ENCODE data around the gene CD14.
"Not testable (repeated sequence)": the region's sequence is repeated elsewhere in the genome, so short reads cannot be mapped to it uniquely, and the experiment has no call there.

CD14 gene

DNA sequence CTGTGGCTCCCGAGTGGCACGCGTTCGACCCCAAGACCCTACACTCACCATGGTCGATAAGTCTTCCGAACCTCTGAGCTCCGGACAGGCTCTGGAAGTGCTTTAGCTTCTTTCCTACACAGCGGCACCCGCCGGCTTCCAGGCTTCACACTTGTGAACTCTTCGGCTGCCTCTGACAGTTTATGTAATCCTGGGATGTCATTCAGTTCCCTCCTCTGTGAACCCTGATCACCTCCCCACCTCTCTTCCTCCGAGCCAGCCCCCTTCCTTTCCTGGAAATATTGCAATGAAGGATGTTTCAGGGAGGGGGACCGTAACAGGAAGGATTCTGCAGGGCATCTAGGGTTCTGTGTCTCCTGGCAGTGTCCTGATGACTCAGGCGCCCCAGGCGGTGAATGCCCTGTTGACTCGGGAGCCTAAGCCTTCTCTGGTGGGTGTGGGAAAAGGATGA, at the start of gene CD14:
Gene CD14, minus strand, starts transcription at position 155 of the 451 bp plus-strand sequence. Its CDS starts 104 bp downstream, at position 51.
- Histone ChIP-seq H3K4me1 (ENCODE audit: control insufficient read depth in 2 of 2, insufficient read depth in 2 of 2, low read length in 2 of 2) (peaks cover 22 to 27% of the 10 kb centered on the region in 2 donors), H3K9ac (ENCODE audit: low read depth in 1 of 2, low read length in 2 of 2) (peak within 1 kb of the TSS; percentile 77 to 86), H3K36me3 (ENCODE audit: control insufficient read depth in 2 of 2, insufficient read depth in 2 of 2, low read length in 2 of 2) (no peaks in the 10 kb centered on the region), H3K27ac (ENCODE audit: low read depth in 2 of 2, low read length in 2 of 2) (peak within 1 kb of the TSS; percentile 80 to 87), H3K4me3 (ENCODE audit: low read length in 2 of 2) (peak within 1 kb of the TSS; percentile 79 to 91), H3K27me3 (ENCODE audit: control insufficient read depth in 2 of 2, insufficient read depth in 2 of 2, low read length in 2 of 2) (no peaks in the 10 kb centered on the region), H3K9me3 (ENCODE audit: control insufficient read depth in 2 of 2, low read length in 2 of 2) (no peaks in the 10 kb centered on the region)

DNA sequence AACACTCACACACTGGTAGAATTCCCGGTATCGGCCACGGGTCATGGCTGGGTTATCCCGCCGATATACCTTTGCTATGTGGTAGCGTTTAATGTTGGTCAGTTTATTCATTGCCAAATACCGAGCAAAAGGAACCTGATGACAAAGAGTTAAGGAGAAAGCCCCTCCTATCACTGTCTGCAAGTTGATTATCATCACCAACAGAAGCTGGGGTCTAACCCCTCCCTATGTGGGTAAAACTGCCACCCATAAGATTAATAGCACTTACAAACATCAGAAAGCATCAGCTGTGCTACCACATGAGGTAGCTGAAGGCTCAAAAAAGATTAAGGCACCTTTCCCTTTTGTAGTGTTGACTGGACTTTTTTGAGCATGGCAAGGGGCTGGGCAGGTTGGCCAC, 46.0 kb upstream of the CD14 start:
- Histone ChIP-seq H3K27ac (ENCODE audit: low read depth in 2 of 2, low read length in 2 of 2) (no peak overlapping the region), H3K36me3 (ENCODE audit: control insufficient read depth in 2 of 2, insufficient read depth in 2 of 2, low read length in 2 of 2) (peaks cover 48 to 62% of the 10 kb centered on the region in 2 donors), H3K4me3 (ENCODE audit: low read length in 2 of 2) (no peak overlapping the region), H3K27me3 (ENCODE audit: control insufficient read depth in 2 of 2, insufficient read depth in 2 of 2, low read length in 2 of 2) (no peaks in the 10 kb centered on the region), H3K9ac (ENCODE audit: low read depth in 1 of 2, low read length in 2 of 2) (no peak overlapping the region), H3K4me1 (ENCODE audit: control insufficient read depth in 2 of 2, insufficient read depth in 2 of 2, low read length in 2 of 2) (peaks cover 0 to 4% of the 10 kb centered on the region in 2 donors), H3K9me3 (ENCODE audit: control insufficient read depth in 2 of 2, low read length in 2 of 2) (no peaks in the 10 kb centered on the region)

DNA sequence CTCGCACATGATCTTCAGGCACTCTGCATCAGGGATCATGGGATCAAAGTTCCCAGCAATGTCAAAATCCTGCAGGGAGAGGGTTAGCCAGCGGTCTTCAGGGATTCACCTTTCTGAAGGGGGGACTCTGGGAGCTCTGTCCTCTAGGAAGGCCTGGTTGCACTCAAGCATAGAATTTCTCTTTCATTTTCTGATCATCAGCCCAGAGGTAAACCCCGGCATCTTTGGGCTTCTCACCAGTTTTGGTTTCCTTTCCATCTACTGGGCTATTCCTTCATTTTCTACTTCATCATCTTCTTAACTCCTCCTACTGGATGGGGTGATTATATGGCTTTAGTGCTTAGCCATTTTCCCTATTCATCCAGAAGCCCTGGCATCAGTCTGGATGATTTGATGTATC, 45.0 kb upstream of the CD14 start:
- peaks cover 53 to 68% of the 10 kb centered on the region in 2 donors for H3K36me3 ChIP-seq (ENCODE audit: control insufficient read depth in 2 of 2, insufficient read depth in 2 of 2, low read length in 2 of 2)
- H3K27ac ChIP-seq (ENCODE audit: low read depth in 2 of 2, low read length in 2 of 2) = no peak overlapping the region
- H3K9me3 ChIP-seq (ENCODE audit: control insufficient read depth in 2 of 2, low read length in 2 of 2) = no peaks in the 10 kb centered on the region

GRCh38 chr5:140674629-140675028, 41.7 kb upstream of the CD14 start:
- Histone ChIP-seq H3K4me1 (ENCODE audit: control insufficient read depth in 2 of 2, insufficient read depth in 2 of 2, low read length in 2 of 2) (peaks cover 0 to 9% of the 10 kb centered on the region in 2 donors), H3K36me3 (ENCODE audit: control insufficient read depth in 2 of 2, insufficient read depth in 2 of 2, low read length in 2 of 2) (peaks cover 57 to 69% of the 10 kb centered on the region in 2 donors), H3K27ac (ENCODE audit: low read depth in 2 of 2, low read length in 2 of 2) (no peak overlapping the region), H3K27me3 (ENCODE audit: control insufficient read depth in 2 of 2, insufficient read depth in 2 of 2, low read length in 2 of 2) (no peaks in the 10 kb centered on the region), H3K4me3 (ENCODE audit: low read length in 2 of 2) (no peak overlapping the region), H3K9ac (ENCODE audit: low read depth in 1 of 2, low read length in 2 of 2) (no peak overlapping the region), H3K9me3 (ENCODE audit: control insufficient read depth in 2 of 2, low read length in 2 of 2) (no peaks in the 10 kb centered on the region)

More for the DNA sequence above, 45.0 kb upstream of the CD14 start:
- Histone ChIP-seq H3K27me3 (ENCODE audit: control insufficient read depth in 2 of 2, insufficient read depth in 2 of 2, low read length in 2 of 2) (no peaks in the 10 kb centered on the region), H3K4me1 (ENCODE audit: control insufficient read depth in 2 of 2, insufficient read depth in 2 of 2, low read length in 2 of 2) (peaks cover 0 to 4% of the 10 kb centered on the region in 2 donors), H3K4me3 (ENCODE audit: low read length in 2 of 2) (no peak overlapping the region), H3K9ac (ENCODE audit: low read depth in 1 of 2, low read length in 2 of 2) (no peak overlapping the region)

DNA sequence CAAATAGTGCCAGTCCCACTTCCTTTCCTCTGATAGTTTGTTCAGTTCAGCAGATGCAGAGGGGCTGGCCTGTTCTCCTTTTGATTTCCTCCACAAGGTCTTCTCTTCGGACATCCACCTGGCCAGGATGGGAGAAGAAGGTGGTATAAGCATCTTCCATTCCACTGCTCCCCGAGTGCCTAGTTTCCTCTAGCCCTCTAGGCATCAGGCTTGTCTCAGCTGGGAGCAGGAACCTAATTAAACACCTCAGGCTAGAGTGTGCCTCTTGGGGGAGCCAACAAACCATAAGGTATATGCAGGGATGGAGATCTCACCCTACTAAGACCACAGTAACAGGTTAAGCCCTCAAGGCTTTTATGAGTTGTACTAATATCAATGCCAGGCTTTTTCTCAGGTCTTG, 41.2 kb upstream of the CD14 start:
- Histone ChIP-seq H3K27me3 (ENCODE audit: control insufficient read depth in 2 of 2, insufficient read depth in 2 of 2, low read length in 2 of 2) (no peaks in the 10 kb centered on the region), H3K4me3 (ENCODE audit: low read length in 2 of 2) (no peak overlapping the region), H3K9me3 (ENCODE audit: control insufficient read depth in 2 of 2, low read length in 2 of 2) (no peaks in the 10 kb centered on the region), H3K36me3 (ENCODE audit: control insufficient read depth in 2 of 2, insufficient read depth in 2 of 2, low read length in 2 of 2) (peaks cover 58 to 69% of the 10 kb centered on the region in 2 donors), H3K9ac (ENCODE audit: low read depth in 1 of 2, low read length in 2 of 2) (no peak overlapping the region), H3K27ac (ENCODE audit: low read depth in 2 of 2, low read length in 2 of 2) (no peak overlapping the region), H3K4me1 (ENCODE audit: control insufficient read depth in 2 of 2, insufficient read depth in 2 of 2, low read length in 2 of 2) (peaks cover 0 to 9% of the 10 kb centered on the region in 2 donors)

DNA sequence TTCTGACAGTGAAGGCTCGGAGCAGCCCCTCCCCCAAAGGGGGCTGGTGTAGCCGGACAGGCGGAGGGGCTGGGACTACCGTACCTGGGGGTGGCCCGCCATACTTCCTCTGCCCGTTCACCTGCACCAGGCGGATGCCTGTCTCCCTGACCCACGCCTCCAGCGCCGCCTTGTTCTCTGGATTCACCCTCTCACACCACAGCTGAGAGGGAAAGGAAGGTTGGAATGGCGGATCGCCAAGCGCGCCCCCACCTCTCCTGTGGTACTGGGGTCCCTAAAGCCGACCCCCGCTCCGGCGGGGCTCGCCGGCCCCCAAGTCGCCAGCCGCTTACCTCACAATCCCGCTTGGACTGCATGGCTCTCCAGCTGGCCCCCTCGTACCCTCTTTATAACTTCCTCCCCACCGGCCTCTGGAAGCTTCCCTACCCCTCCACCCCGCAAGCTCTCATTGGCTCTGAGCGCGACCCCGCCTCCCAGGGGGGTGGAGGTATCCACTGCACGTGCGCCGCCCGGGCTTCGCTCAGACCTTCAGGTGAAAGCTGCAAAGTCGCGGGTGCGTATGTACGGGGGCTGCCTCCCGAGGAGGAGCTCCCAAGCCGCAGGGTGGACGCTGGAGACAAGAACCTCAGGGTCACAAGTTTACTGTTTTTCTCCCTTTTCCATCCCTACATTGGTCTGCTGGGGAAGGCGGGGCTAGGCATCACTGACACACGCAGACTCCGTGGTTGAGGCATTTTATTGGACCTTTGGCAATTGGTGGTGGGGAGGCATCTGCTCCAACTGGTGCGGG, 40.4 kb upstream of the CD14 start, which contains the start of gene DND1:
Gene DND1, minus strand, starts transcription at position 390 of the 790 bp plus-strand sequence. Its CDS starts 34 bp downstream, at position 356.
- peak within 1 kb of the TSS in 1 of 2 donors; percentile 25 for H3K27ac ChIP-seq (ENCODE audit: low read depth in 2 of 2, low read length in 2 of 2)
- H3K27me3 ChIP-seq (ENCODE audit: control insufficient read depth in 2 of 2, insufficient read depth in 2 of 2, low read length in 2 of 2) = no peaks in the 10 kb centered on the region
- peaks cover 63 to 72% of the 10 kb centered on the region in 2 donors for H3K36me3 ChIP-seq (ENCODE audit: control insufficient read depth in 2 of 2, insufficient read depth in 2 of 2, low read length in 2 of 2)
- no peak within 1 kb of the TSS for H3K9ac ChIP-seq (ENCODE audit: low read depth in 1 of 2, low read length in 2 of 2)
- peaks cover 0 to 9% of the 10 kb centered on the region in 2 donors for H3K4me1 ChIP-seq (ENCODE audit: control insufficient read depth in 2 of 2, insufficient read depth in 2 of 2, low read length in 2 of 2)
- H3K9me3 ChIP-seq (ENCODE audit: control insufficient read depth in 2 of 2, low read length in 2 of 2) = no peaks in the 10 kb centered on the region
- H3K4me3 ChIP-seq (ENCODE audit: low read length in 2 of 2) = no peak within 1 kb of the TSS

DNA sequence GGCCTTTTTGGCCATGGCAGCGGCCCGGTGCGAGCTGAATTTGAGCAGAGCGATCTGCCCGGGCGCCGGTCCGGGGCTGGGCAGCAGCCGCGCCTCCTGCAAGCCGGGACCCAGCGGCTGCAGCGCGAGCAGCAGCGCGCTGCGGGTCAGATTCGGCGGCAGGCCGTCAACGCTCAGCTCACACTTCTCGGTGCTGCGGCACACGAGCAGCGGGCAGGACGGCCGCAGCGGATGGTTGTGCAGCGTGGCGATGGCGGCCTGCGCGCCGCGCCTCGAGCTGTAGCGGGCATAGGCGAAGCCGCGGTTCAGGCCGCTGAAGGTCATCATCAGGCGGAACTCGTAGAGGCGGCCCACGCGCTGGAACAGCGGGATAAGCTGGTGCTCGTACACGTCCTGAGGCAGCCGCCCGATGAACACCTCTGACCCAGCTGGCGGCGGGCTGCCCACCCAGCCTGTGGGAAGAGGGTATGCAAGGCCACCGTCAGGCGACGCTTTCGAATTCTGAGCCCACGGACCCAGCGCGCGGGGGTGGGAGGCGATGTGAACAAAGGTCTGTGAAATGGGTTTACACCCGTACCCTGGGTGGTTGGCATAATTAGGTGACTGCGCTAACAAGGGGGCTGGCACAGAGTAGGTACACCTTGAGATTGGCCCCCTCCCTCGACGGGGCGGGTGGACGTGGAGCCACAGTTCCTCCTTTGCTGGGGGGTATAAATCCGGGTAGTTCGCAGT, 39.6 kb upstream of the CD14 start:
- no peak overlapping the region for H3K4me3 ChIP-seq (ENCODE audit: low read length in 2 of 2)
- H3K9me3 ChIP-seq (ENCODE audit: control insufficient read depth in 2 of 2, low read length in 2 of 2) = no peaks in the 10 kb centered on the region
- H3K36me3 ChIP-seq (ENCODE audit: control insufficient read depth in 2 of 2, insufficient read depth in 2 of 2, low read length in 2 of 2) = peaks cover 68 to 70% of the 10 kb centered on the region in 2 donors
- peak overlapping the region; percentile 25 to 52 for H3K27ac ChIP-seq (ENCODE audit: low read depth in 2 of 2, low read length in 2 of 2)
- no peaks in the 10 kb centered on the region for H3K27me3 ChIP-seq (ENCODE audit: control insufficient read depth in 2 of 2, insufficient read depth in 2 of 2, low read length in 2 of 2)
- H3K9ac ChIP-seq (ENCODE audit: low read depth in 1 of 2, low read length in 2 of 2) = no peak overlapping the region
- peaks cover 0 to 9% of the 10 kb centered on the region in 2 donors for H3K4me1 ChIP-seq (ENCODE audit: control insufficient read depth in 2 of 2, insufficient read depth in 2 of 2, low read length in 2 of 2)

GRCh38 chr5:140671472-140672125, 38.6 kb upstream of the CD14 start:
- peak overlapping the region; percentile 52 to 60 for H3K27ac ChIP-seq (ENCODE audit: low read depth in 2 of 2, low read length in 2 of 2)
- no peak overlapping the region for H3K4me3 ChIP-seq (ENCODE audit: low read length in 2 of 2)
- H3K9me3 ChIP-seq (ENCODE audit: control insufficient read depth in 2 of 2, low read length in 2 of 2) = no peaks in the 10 kb centered on the region
- H3K9ac ChIP-seq (ENCODE audit: low read depth in 1 of 2, low read length in 2 of 2) = peak overlapping the region in 1 of 2 donors; percentile 28
- H3K36me3 ChIP-seq (ENCODE audit: control insufficient read depth in 2 of 2, insufficient read depth in 2 of 2, low read length in 2 of 2) = peaks cover 58 to 60% of the 10 kb centered on the region in 2 donors
- H3K27me3 ChIP-seq (ENCODE audit: control insufficient read depth in 2 of 2, insufficient read depth in 2 of 2, low read length in 2 of 2) = no peaks in the 10 kb centered on the region
- H3K4me1 ChIP-seq (ENCODE audit: control insufficient read depth in 2 of 2, insufficient read depth in 2 of 2, low read length in 2 of 2) = peaks cover 0 to 9% of the 10 kb centered on the region in 2 donors

- H3K4me3 ChIP-seq (ENCODE audit: low read length in 2 of 2); H3K9me3 ChIP-seq (ENCODE audit: control insufficient read depth in 2 of 2, low read length in 2 of 2); H3K27me3 ChIP-seq (ENCODE audit: control insufficient read depth in 2 of 2, insufficient read depth in 2 of 2, low read length in 2 of 2); H3K4me1 ChIP-seq (ENCODE audit: control insufficient read depth in 2 of 2, insufficient read depth in 2 of 2, low read length in 2 of 2); H3K9ac ChIP-seq (ENCODE audit: low read depth in 1 of 2, low read length in 2 of 2): not testable (repeated sequence)
- peaks cover 52 to 55% of the 10 kb centered on the region in 2 donors for H3K36me3 ChIP-seq (ENCODE audit: control insufficient read depth in 2 of 2, insufficient read depth in 2 of 2, low read length in 2 of 2)
- H3K27ac ChIP-seq (ENCODE audit: low read depth in 2 of 2, low read length in 2 of 2) = peak overlapping the region in 1 of 2 donors; percentile 52
Observed at GRCh38 chr5:140671035-140671434, 38.1 kb upstream of the CD14 start.

Measured in mucosa of rectum (tissue), 2 donors.